ENCODE data around the gene TP63. TPM values are rescaled to one million over a fixed set of nuclear protein-coding genes. Genes with fewer than 3 reads are reported as not detected.

TP63 gene
- total RNA-seq, 4 donors from 2014 or later = 0.27 TPM; not detected in 3

DNA sequence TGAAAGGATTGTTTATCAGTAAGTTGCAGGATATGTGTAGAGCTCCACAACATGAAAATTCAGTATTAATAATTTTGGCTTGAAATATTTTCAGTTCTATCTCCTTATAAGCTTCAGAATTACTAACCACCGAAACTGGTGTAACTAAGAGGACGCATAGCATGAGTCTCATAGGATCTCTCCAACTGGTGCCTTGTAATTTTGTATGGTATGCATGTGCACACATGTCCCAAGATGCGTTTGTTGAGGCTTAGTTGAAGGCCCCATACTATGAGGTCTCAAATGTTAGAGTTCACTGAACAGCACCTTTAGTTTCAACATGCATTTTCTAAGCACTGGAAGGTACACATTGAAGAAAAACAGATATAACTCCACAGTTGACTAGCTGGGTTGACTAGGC is 195.4 kb downstream of the TP63 start:
- DNase-seq = no peak
- H3K36me3 ChIP-seq = no peaks in the 10 kb centered on the region
- H3K27me3 ChIP-seq = no peaks in the 10 kb centered on the region
- H3K27ac ChIP-seq = no peak overlapping the region
- H3K4me1 ChIP-seq = no peaks in the 10 kb centered on the region
- TF ChIP-seq POLR2A (IDR thresholded peaks at IDR 0.05) = no peak
- TF ChIP-seq, protein P1, sequence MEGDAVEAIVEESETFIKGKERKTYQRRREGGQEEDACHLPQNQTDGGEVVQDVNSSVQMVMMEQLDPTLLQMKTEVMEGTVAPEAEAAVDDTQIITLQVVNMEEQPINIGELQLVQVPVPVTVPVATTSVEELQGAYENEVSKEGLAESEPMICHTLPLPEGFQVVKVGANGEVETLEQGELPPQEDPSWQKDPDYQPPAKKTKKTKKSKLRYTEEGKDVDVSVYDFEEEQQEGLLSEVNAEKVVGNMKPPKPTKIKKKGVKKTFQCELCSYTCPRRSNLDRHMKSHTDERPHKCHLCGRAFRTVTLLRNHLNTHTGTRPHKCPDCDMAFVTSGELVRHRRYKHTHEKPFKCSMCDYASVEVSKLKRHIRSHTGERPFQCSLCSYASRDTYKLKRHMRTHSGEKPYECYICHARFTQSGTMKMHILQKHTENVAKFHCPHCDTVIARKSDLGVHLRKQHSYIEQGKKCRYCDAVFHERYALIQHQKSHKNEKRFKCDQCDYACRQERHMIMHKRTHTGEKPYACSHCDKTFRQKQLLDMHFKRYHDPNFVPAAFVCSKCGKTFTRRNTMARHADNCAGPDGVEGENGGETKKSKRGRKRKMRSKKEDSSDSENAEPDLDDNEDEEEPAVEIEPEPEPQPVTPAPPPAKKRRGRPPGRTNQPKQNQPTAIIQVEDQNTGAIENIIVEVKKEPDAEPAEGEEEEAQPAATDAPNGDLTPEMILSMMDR (IDR thresholded peaks at IDR 0.05) = no peak
- H3K9me3 ChIP-seq = no peaks in the 10 kb centered on the region
- H3K4me3 ChIP-seq = no peak overlapping the region

DNA sequence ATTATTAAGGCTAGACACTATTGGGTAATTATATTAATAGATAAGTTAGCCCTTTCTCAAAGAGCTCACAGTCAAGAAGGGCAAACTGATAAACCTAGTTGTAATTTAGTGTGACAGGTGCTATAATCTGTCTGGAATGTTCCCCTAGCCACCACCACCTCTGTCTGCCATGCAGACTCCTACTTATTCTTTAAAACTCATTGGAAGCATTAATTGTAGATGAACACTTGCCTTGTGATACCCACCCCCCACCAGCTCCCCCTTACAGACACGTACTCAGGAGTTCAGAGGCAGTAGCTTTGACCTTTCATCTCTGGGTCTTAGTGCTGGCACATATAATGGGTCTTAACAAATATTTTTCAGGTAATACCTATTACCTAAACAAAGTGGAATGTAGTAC is 195.9 kb downstream of the TP63 start:
- H3K4me3 ChIP-seq = no peak overlapping the region
- DNase-seq = no peak
- TF ChIP-seq POLR2A (IDR thresholded peaks at IDR 0.05) = no peak
- TF ChIP-seq, protein P1 (IDR thresholded peaks at IDR 0.05) = no peak
- no peak overlapping the region for H3K27ac ChIP-seq
- no peaks in the 10 kb centered on the region for H3K4me1 ChIP-seq
- no peaks in the 10 kb centered on the region for H3K9me3 ChIP-seq
- H3K36me3 ChIP-seq = no peaks in the 10 kb centered on the region
- H3K27me3 ChIP-seq = no peaks in the 10 kb centered on the region

DNA sequence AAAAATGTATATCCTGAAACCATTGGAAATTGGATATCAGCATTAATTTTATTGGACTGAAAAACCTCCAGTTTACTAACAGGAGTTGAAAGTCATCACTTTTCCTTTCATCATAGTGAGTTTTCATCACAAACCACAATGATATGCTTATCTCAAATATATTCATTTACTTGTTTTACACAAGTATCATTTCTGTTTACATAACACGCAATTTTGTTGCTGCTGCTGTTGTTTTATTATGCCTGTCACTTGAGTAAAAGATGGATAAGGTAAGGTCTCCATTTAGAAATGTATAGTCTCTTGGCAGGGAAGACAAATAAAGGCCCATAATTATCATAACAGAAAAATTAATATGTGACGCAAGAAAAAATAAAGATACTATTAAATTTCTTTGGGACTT is 199.2 kb downstream of the TP63 start:
- DNase-seq = no peak
- Histone ChIP-seq H3K27ac (no peak overlapping the region), H3K4me1 (no peaks in the 10 kb centered on the region), H3K9me3 (no peaks in the 10 kb centered on the region), H3K27me3 (no peaks in the 10 kb centered on the region), H3K4me3 (no peak overlapping the region), H3K36me3 (no peaks in the 10 kb centered on the region)
- no peak for TF ChIP-seq POLR2A (IDR thresholded peaks at IDR 0.05)
- TF ChIP-seq, protein P1 (IDR thresholded peaks at IDR 0.05) = no peak

DNA sequence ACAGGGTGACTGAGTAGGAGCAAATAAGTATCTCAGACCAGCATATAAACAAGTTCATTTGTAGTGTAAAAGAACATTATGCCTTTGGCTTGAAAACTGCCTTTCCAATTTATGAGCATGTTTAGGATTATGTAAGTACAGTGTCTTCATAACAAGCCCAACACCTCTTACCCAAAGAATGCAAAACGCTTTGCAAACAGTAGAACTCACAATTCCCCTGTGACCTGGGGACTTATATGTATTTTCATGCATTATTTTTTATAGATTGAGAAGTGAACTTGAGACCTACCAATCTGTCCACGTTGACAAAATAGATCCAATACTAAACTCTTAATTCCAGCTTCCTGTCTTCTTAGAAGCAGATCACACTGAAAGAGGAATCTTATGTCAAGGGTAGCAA is 202.1 kb downstream of the TP63 start:
- no peak for DNase-seq
- no peaks in the 10 kb centered on the region for H3K9me3 ChIP-seq
- no peaks in the 10 kb centered on the region for H3K27me3 ChIP-seq
- H3K4me3 ChIP-seq = no peak overlapping the region
- no peak overlapping the region for H3K27ac ChIP-seq
- no peaks in the 10 kb centered on the region for H3K36me3 ChIP-seq
- TF ChIP-seq POLR2A (IDR thresholded peaks at IDR 0.05) = no peak
- TF ChIP-seq, protein P1 (IDR thresholded peaks at IDR 0.05) = no peak
- H3K4me1 ChIP-seq = no peaks in the 10 kb centered on the region

DNA sequence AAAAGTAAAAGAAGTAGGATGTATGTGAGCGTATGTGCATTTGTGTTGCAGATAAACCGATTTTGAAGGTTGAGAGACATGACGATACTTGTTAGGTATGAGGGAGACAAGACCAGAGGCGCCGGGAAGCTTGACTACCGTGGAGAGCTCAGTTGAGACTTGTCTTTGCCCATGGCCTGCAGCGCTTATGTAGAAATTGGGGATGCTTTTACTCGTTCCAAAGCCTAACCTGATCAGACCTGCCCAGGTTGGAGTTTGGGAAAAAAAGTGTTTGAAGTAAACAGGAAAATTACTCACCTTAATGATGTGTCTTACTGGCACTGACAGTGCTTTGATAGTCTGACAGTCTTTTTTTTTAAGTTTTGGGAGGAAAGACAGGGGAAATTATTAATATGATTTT is 202.8 kb downstream of the TP63 start:
- H3K27ac ChIP-seq = no peak overlapping the region
- no peaks in the 10 kb centered on the region for H3K9me3 ChIP-seq
- no peak overlapping the region for H3K4me3 ChIP-seq
- no peak for DNase-seq
- no peaks in the 10 kb centered on the region for H3K36me3 ChIP-seq
- TF ChIP-seq, protein P1 (IDR thresholded peaks at IDR 0.05) = no peak
- no peak for TF ChIP-seq POLR2A (IDR thresholded peaks at IDR 0.05)
- no peaks in the 10 kb centered on the region for H3K4me1 ChIP-seq
- H3K27me3 ChIP-seq = no peaks in the 10 kb centered on the region

DNA sequence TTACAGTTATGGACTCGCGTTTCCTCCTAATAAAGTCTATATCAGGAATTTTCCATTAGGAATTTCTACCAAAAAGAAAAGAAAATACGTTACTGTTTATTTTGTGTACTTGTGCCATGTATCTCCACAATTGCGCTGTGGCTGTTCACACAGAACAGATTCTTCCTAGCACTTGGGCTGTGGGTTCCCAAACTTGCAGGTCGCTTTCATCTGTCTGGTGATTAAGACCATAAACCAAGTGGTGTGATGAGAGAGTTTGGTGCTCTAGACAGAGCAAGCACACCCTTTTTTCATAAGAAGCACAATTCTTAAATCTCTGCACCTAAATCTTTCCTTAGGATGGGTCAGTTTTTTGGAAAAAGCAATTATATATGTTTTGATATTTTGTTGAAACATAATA is 203.3 kb downstream of the TP63 start:
- Histone ChIP-seq H3K4me1 (no peaks in the 10 kb centered on the region), H3K27ac (no peak overlapping the region), H3K36me3 (no peaks in the 10 kb centered on the region), H3K27me3 (no peaks in the 10 kb centered on the region), H3K9me3 (no peaks in the 10 kb centered on the region), H3K4me3 (no peak overlapping the region)
- no peak for DNase-seq
- TF ChIP-seq, protein P1 (IDR thresholded peaks at IDR 0.05) = no peak

All from Peyer's patch (tissue), 4 donors.